GM12864 (cell line): Measurements from ENCODE around the gene TM9SF3.

Source experiments
- DNase-seq: peaks from one replicate; pipeline ENCODE4 v3.0.0-alpha.2; 2011; ENCODE audit warnings: low read depth
- H3K4me3 ChIP-seq: 2 replicates; pipeline ENCODE4 v1.5.1; 2011; ENCODE audit warnings: mild to moderate bottlenecking, low read depth, low read length, control low read depth
- CTCF ChIP-seq: IDR thresholded peaks from 2 replicates; pipeline ENCODE4 v1.5.1; 2011; ENCODE audit warnings: low read depth, mild to moderate bottlenecking, moderate library complexity, low read length, control low read depth, inconsistent platforms; ENCODE audit errors: missing control alignments

The TM9SF3 gene

GRCh38 chr10:96502561-96503282 lies 84.1 kb downstream of the TM9SF3 start:
- TF ChIP-seq CTCF, result no peak
- H3K4me3 ChIP-seq, result no peak overlapping the region
- no peak for DNase-seq

GRCh38 chr10:96501985-96502384 lies 84.8 kb downstream of the TM9SF3 start:
- DNase-seq, result no peak
- no peak for TF ChIP-seq CTCF

GRCh38 chr10:96500519-96500918 lies 86.3 kb downstream of the TM9SF3 start:
- TF ChIP-seq CTCF, result no peak
- DNase-seq, result no peak
- no peak overlapping the region for H3K4me3 ChIP-seq

More at GRCh38 chr10:96501985-96502384, 84.8 kb downstream of the TM9SF3 start:
- no peak overlapping the region for H3K4me3 ChIP-seq

- DNase-seq, result no peak
- no peak for TF ChIP-seq CTCF
- no peak overlapping the region for H3K4me3 ChIP-seq
Observed at GRCh38 chr10:96500050-96500449, 86.8 kb downstream of the TM9SF3 start.

GRCh38 chr10:96497391-96497790 lies 89.4 kb downstream of the TM9SF3 start:
- DNase-seq, result no peak
- H3K4me3 ChIP-seq, result no peak overlapping the region
- TF ChIP-seq CTCF, result no peak

GRCh38 chr10:96496281-96496925 lies 90.4 kb downstream of the TM9SF3 start:
- H3K4me3 ChIP-seq, result no peak overlapping the region
- no peak for TF ChIP-seq CTCF
- DNase-seq, result no peak

GRCh38 chr10:96495544-96495943 lies 91.3 kb downstream of the TM9SF3 start:
- no peak overlapping the region for H3K4me3 ChIP-seq
- no peak for TF ChIP-seq CTCF
- DNase-seq, result no peak
